Left cardiac atrium (tissue), 4 donors: ENCODE measurements around the gene ADGRG1. TPM values are rescaled to one million over a fixed set of nuclear protein-coding genes. Genes with fewer than 3 reads are reported as not detected.

Source experiments
- ATAC-seq, 2 donors: fragments of 200-7000 bp; cut with Tn5 transposase; one replicate each; pipeline ENCODE4 v1.9.1; 2020; ENCODE audit warnings: mild to moderate bottlenecking in 2 of 2, moderate library complexity in 2 of 2
- DNase-seq: peaks from one replicate; pipeline ENCODE4 v3.0.0-alpha.2; 2020
- intact Hi-C, 2 donors: fragments of 100-400 bp; cut with DNase I; formaldehyde crosslinking; loops; one replicate each; pipeline versions ENCODE4 v1.14.1 to v1.15.1; 2022 to 2023
- total RNA-seq, 2 donors: library from RNA; stranded (reverse); fragmentation: NEBNext Ultra II Directional; extraction: Animal tissue kit (Norgen Biotek cat#: 25700); gene quantifications; one replicate each; pipeline ENCODE4 v1.2.1, GENCODE V29; 2021
- donor health status: DM: no; HTN: yes; CAD: no.
- donor health status: DM: no; HTN: yes; CAD: no; lungs with severe emphysema.
- donor health status: DM: yes; HTN: yes; CAD: no.
- donor health status: Dilated cardiomyopathy.

Gene ADGRG1
- total RNA-seq, 2 donors from 2014 or later, result 22.9 to 41.9 TPM

- DNase-seq (no peak), ATAC-seq (no peak)
- intact Hi-C loops, result no loop called here
Observed at GRCh38 chr16:57657228-57657627, 28.8 kb downstream of the ADGRG1 start.

GRCh38 chr16:57658130-57658877 lies 29.9 kb downstream of the ADGRG1 start:
- intact Hi-C loops, result no loop called here
- no peak for ATAC-seq
- DNase-seq, result no peak

GRCh38 chr16:57658878-57659674 lies 30.6 kb downstream of the ADGRG1 start:
- intact Hi-C loops, result no loop called here
- ATAC-seq (no peak), DNase-seq (no peak)

- no peak for DNase-seq
- no peak for ATAC-seq
- intact Hi-C loops, result loop anchor here in 1 of 2 donors (10.0 kb wide), 1 partner anchor 54 kb away; no protein-coding TSS in a partner anchor
Observed at GRCh38 chr16:57660715-57661463, 32.5 kb downstream of the ADGRG1 start.

GRCh38 chr16:57661510-57661909 lies 33.1 kb downstream of the ADGRG1 start:
- intact Hi-C loops, result loop anchor here in 1 of 2 donors (10.0 kb wide), 1 partner anchor 53 kb away; no protein-coding TSS in a partner anchor
- no peak for DNase-seq

GRCh38 chr16:57661936-57662906 lies 33.8 kb downstream of the ADGRG1 start:
- DNase-seq (no peak), ATAC-seq (no peak)
- intact Hi-C loops, result loop anchor here in 1 of 2 donors (10.0 kb wide), 1 partner anchor 53 kb away; no protein-coding TSS in a partner anchor

More at GRCh38 chr16:57661510-57661909, 33.1 kb downstream of the ADGRG1 start:
- no peak for ATAC-seq

DNA sequence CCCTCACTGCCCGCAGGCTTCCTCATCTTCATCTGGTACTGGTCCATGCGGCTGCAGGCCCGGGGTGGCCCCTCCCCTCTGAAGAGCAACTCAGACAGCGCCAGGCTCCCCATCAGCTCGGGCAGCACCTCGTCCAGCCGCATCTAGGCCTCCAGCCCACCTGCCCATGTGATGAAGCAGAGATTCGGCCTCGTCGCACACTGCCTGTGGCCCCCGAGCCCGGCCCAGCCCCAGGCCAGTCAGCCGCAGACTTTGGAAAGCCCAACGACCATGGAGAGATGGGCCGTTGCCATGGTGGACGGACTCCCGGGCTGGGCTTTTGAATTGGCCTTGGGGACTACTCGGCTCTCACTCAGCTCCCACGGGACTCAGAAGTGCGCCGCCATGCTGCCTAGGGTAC lies 35.0 kb downstream of the ADGRG1 start:
- intact Hi-C loops, result loop anchor here in 1 of 2 donors (10.0 kb wide), 1 partner anchor 51 kb away; no protein-coding TSS in a partner anchor
- ATAC-seq (no peak), DNase-seq (no peak)

GRCh38 chr16:57663917-57664661 lies 35.7 kb downstream of the ADGRG1 start:
- ATAC-seq (no peak), DNase-seq (no peak)
- intact Hi-C loops, result loop anchor here in 1 of 2 donors (10.0 kb wide), 1 partner anchor 51 kb away; no protein-coding TSS in a partner anchor

GRCh38 chr16:57664662-57665025 lies 36.2 kb downstream of the ADGRG1 start:
- DNase-seq (no peak), ATAC-seq (no peak)
- intact Hi-C loops, result loop anchor here in 1 of 2 donors (10.0 kb wide), 1 partner anchor 50 kb away; no protein-coding TSS in a partner anchor

- ATAC-seq (no peak), DNase-seq (no peak)
- intact Hi-C loops, result loop anchor here in 1 of 2 donors (10.0 kb wide), 1 partner anchor 49 kb away; no protein-coding TSS in a partner anchor
Observed at GRCh38 chr16:57665541-57665940, 37.1 kb downstream of the ADGRG1 start.

DNA sequence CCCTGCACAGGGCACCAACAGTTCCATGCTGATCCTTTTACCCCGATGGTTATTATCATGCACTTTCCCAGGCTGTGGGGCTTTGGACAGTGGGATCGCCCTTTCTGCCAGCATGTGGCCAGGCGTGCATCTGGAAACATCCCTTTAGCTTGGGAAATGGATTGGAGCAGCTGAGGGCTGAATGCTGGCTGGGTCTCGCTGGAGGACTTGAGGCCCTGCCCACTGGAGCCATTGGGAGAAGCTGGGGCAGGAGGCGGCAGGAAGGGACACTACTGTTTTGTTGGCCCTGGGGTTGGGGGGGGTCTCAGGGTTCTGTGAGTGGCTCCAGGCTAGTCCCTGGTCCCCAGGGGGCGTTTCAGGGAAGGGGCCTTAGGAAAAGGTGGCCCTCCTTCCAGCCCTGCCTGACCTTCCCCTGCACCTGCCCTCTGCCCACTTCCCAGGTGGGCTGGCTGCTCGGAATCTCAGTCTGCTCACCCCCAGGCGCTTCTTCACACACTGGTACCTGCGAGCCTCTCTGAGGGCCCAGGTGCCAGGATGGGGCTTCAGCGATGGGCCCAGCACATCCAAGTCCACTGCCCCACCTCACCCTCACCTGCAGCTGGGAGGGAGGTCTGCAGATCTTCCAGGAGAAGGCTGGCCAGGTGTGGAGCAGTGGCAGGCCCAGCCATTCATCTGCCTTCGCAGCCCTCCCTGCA lies 38.1 kb downstream of the ADGRG1 start:
- intact Hi-C loops, result loop anchor here in 1 of 2 donors (10.0 kb wide), 1 partner anchor 48 kb away; no protein-coding TSS in a partner anchor
- ATAC-seq (no peak), DNase-seq (no peak)

DNA sequence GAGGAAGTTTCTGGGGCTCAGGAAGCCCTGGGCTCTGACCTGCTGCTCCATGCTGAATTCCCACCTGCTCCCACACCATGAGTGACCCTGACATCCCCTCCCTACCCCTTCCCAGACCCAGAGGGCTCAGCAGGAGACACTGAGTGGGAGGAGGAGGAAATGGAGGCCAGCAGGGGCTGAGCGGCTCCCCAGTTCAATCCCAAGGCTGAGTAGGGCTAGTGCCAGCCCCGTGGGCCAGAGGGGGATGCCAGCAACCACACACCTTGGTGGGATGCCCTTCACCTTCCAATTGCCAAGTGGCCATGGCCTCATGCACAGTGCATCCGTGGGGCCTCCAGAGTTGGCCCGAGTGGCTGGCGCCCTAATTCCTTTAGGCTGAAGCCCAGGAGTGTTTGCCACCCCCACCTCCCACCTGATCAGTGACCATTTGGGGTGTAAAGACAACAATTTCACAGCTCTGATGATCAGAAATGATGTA lies 38.7 kb downstream of the ADGRG1 start:
- DNase-seq (no peak), ATAC-seq (no peak)
- intact Hi-C loops, result loop anchor here in 1 of 2 donors (10.0 kb wide), 1 partner anchor 48 kb away; no protein-coding TSS in a partner anchor

DNA sequence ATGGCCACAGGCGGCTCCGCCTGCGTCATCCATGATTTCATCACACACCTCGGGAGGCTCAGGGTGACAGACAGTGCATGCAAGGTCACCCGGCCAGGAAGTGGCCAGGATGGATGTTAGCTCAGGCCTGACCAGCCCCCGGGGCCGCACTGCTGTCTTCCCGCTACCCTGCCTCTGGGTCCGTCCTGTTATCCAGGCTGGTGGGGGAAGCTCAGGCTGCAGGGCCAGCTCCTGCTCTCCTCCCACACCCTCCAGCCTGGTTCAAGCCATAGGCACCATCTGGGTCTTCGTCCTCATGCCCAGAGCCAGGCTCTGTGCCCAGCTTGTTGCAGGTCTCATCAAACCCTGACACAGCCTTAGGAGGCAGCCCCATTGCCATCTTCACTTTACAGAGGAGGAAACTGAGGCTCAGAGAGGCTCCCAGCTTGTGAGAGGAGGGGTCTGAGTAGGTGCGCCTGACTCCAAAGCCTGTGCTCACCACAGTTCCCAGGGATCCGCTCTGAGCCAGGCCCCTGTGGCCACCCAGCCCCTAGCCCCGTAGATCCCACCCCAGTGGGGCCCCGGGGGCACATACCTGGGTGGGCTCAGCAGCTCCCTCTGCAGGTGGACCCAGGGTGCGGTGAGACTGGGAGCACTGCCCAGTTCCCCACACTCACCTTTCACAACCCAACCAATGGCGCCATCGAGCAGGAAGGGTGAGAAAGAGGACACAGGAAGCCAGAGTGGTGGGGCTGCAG lies 39.3 kb downstream of the ADGRG1 start:
- intact Hi-C loops, result loop anchor here in 1 of 2 donors (10.0 kb wide), 1 partner anchor 47 kb away; no protein-coding TSS in a partner anchor
- peak; percentile 39 to 49 for ATAC-seq
- DNase-seq, result no peak

DNA sequence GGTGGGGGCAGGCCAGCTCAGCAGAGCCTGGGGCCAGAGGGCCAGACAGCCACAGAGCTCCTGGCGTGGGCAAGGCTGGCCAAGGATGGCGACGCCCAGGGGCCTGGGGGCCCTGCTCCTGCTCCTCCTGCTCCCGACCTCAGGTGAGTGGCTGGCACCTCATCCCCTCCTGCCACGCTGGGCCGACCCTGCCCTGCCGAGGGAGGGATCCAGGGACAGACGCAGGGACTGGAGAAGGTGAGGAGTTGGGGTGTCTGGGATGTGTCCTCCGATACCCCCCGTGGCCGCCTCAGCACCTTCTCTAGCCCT lies 39.8 kb downstream of the ADGRG1 start, which contains the start of gene ADGRG3:
Gene ADGRG3 (plus strand): TSS at position 44 of the 309 bp plus-strand sequence. CDS start 42 bp downstream, at position 86.
- intact Hi-C loops, result loop anchor here in 1 of 2 donors (10.0 kb wide), 1 partner anchor 47 kb away; no protein-coding TSS in a partner anchor
- ATAC-seq (no peak), DNase-seq (no peak)

GRCh38 chr16:57668630-57669475 lies 40.4 kb downstream of the ADGRG1 start:
- DNase-seq (no peak), ATAC-seq (no peak)

More at GRCh38 chr16:57668630-57669475, 40.4 kb downstream of the ADGRG1 start:
- intact Hi-C loops, result loop anchor here in 1 of 2 donors (10.0 kb wide), 1 partner anchor 46 kb away; no protein-coding TSS in a partner anchor
